Kidney (tissue), 14 donors: Measurements from ENCODE around the gene AGR3. TPM values are rescaled to one million over a fixed set of nuclear protein-coding genes. Genes with fewer than 3 reads are reported as not detected.

Experiments
- DNase-seq, 5 donors: peaks; one replicate each; pipeline ENCODE4 v3.0.0-alpha.2; 2013 to 2020
- FAIRE-seq: peaks from 2 replicates; lab custom pipeline; 2012; peaks lifted over from hg19 to GRCh38; lab: Jason Lieb, UNC
- H3K27ac ChIP-seq, 2 donors: one replicate each; pipeline ENCODE4 v1.7.0; 2013; ENCODE audit warnings: low read depth in 2 of 2, low read length in 2 of 2, inconsistent platforms in 1 of 2
- H3K27me3 ChIP-seq: one replicate; pipeline ENCODE4 v1.7.1; 2013; ENCODE audit warnings: low read length, inconsistent platforms; ENCODE audit not compliant: control insufficient read depth, insufficient read depth
- H3K36me3 ChIP-seq, 3 donors: one replicate each; pipeline versions ENCODE4 v1.7.0 to v1.7.1; 2013; ENCODE audit warnings: low read length in 3 of 3, control low read depth in 1 of 3, inconsistent platforms in 1 of 3; ENCODE audit not compliant: insufficient read depth in 3 of 3, control insufficient read depth in 2 of 3
- H3K4me1 ChIP-seq, 3 donors: one replicate each; pipeline versions ENCODE4 v1.7.0 to v1.7.1; 2013; ENCODE audit warnings: low read length in 3 of 3, inconsistent platforms in 1 of 3, low read depth in 1 of 3; ENCODE audit not compliant: control insufficient read depth in 2 of 3, insufficient read depth in 2 of 3
- H3K4me3 ChIP-seq, 3 donors: one replicate each; pipeline versions ENCODE4 v1.7.0 to v1.8.1; 2013; ENCODE audit warnings: low read length in 3 of 3, control low read depth in 1 of 3, inconsistent platforms in 1 of 3
- H3K9ac ChIP-seq, 3 donors: one replicate each; pipeline versions ENCODE4 v1.7.0 to v1.7.1; 2013; ENCODE audit warnings: low read length in 3 of 3, control low read depth in 1 of 3, inconsistent platforms in 1 of 3
- H3K9me3 ChIP-seq, 3 donors: one replicate each; pipeline versions ENCODE4 v1.7.0 to v1.7.1; 2013; ENCODE audit warnings: low read length in 3 of 3, control low read depth in 1 of 3, inconsistent platforms in 1 of 3; ENCODE audit not compliant: control insufficient read depth in 2 of 3, insufficient read depth in 1 of 3
- CTCF ChIP-seq: IDR thresholded peaks from 3 replicates; pipeline ENCODE4 v1.5.1; 2012; ENCODE audit warnings: mild to moderate bottlenecking, moderate library complexity, borderline replicate concordance; ENCODE audit not compliant: insufficient read depth; ENCODE audit errors: extremely low read depth
- intact Hi-C: fragments of 100-400 bp; cut with DNase I; formaldehyde crosslinking; loops from one replicate; pipeline ENCODE4 v1.11.1; 2022
- polyA plus RNA-seq: library from polyadenylated mRNA; stranded (reverse); fragments of 350-450 nt; fragmentation: Illumina TruSeq; extraction: RNeasy Lipid Tissue Mini Kit (QIAGEN cat#74804); gene quantifications from one replicate; pipeline ENCODE4 v1.2.3, GENCODE V29; 2014; ENCODE audit warnings: low read depth, low replicate concordance; ENCODE audit not compliant: insufficient read depth
- total RNA-seq: library from RNA; stranded (reverse); fragmentation: NEBNext Ultra II Directional; extraction: Animal tissue kit (Norgen Biotek cat#: 25700); gene quantifications from one replicate; pipeline ENCODE4 v1.2.1, GENCODE V29; 2021
- donor health status: control.
- donor health status: control.
- donor health status: control.
- donor health status: control.
- donor health status: control.
- donor health status: DM: yes; HTN: yes; CAD: no.
- donor health status: Normal renal cell carcinoma (clear cell type).

The AGR3 gene
- total and polyA plus RNA-seq, 2 donors from 2014 or later = 1.7 to 20.3 TPM

DNA sequence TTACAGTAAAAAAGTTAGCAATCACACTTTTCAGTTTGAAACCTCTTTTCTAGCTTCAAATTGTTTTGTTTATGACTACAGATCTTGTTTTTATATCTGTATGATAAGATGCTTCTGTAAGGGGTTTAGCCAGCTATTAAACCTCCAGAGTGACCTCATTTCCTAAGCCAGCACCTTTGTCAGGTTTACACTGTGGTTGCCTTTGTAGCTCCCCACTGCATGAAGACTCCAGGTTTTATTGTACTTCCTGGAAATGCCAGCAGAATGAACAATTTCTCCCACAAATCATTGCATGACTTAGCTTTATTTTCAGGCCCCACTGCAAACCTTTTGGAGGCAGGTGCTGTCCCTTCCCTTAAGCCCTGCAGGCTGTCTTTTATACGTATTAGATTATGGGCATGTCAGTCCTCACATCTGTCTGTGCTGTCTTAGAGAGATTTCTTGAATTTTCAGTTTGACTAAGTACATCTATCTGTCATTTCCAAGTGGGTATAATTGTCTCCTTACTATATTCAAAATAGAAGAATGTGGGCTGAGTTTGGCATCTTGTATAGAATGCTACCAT is 8.2 kb upstream of the AGR3 start:
- TF ChIP-seq CTCF = no peak
- no peaks in the 10 kb centered on the region for H3K4me1 ChIP-seq

GRCh38 chr7:16889305-16889704 is 7.5 kb upstream of the AGR3 start:
- H3K27ac ChIP-seq = no peak overlapping the region
- intact Hi-C loops = no loop called here
- no peaks in the 10 kb centered on the region for H3K27me3 ChIP-seq
- no peaks in the 10 kb centered on the region for H3K36me3 ChIP-seq
- no peaks in the 10 kb centered on the region for H3K9me3 ChIP-seq
- FAIRE-seq = no peak
- no peak for TF ChIP-seq CTCF
- peak in 1 of 5 donors; percentile 27 for DNase-seq
- H3K4me3 ChIP-seq = no peak overlapping the region
- H3K4me1 ChIP-seq = no peaks in the 10 kb centered on the region
- H3K9ac ChIP-seq = no peak overlapping the region

More for the DNA sequence above, 8.2 kb upstream of the AGR3 start:
- no peak overlapping the region for H3K9ac ChIP-seq
- no peaks in the 10 kb centered on the region for H3K27me3 ChIP-seq
- DNase-seq (no peak), FAIRE-seq (no peak)
- no peaks in the 10 kb centered on the region for H3K36me3 ChIP-seq
- H3K9me3 ChIP-seq = no peaks in the 10 kb centered on the region
- intact Hi-C loops = no loop called here
- H3K27ac ChIP-seq = no peak overlapping the region
- no peak overlapping the region for H3K4me3 ChIP-seq

GRCh38 chr7:16883918-16884317 is 2.1 kb upstream of the AGR3 start:
- Histone ChIP-seq H3K27me3 (no peaks in the 10 kb centered on the region), H3K27ac (no peak overlapping the region), H3K36me3 (no peaks in the 10 kb centered on the region), H3K4me3 (no peak overlapping the region), H3K9me3 (no peaks in the 10 kb centered on the region), H3K4me1 (no peaks in the 10 kb centered on the region), H3K9ac (no peak overlapping the region)
- intact Hi-C loops = no loop called here
- TF ChIP-seq CTCF = no peak
- DNase-seq (no peak), FAIRE-seq (no peak)

GRCh38 chr7:16880554-16880953 is 1.2 kb downstream of the AGR3 start:
- intact Hi-C loops = no loop called here
- Histone ChIP-seq H3K27me3 (no peaks in the 10 kb centered on the region), H3K9ac (no peak overlapping the region), H3K4me3 (no peak overlapping the region), H3K27ac (no peak overlapping the region), H3K4me1 (no peaks in the 10 kb centered on the region), H3K9me3 (no peaks in the 10 kb centered on the region), H3K36me3 (no peaks in the 10 kb centered on the region)
- FAIRE-seq (no peak), DNase-seq (no peak)
- no peak for TF ChIP-seq CTCF
